ENCODE data around the gene STX10. TPM values are rescaled to one million over a fixed set of nuclear protein-coding genes. Genes with fewer than 3 reads are reported as not detected.

Gene STX10
- total and polyA plus RNA-seq, 10 donors, result 43.8 to 98.0 (median 67.6) TPM

DNA sequence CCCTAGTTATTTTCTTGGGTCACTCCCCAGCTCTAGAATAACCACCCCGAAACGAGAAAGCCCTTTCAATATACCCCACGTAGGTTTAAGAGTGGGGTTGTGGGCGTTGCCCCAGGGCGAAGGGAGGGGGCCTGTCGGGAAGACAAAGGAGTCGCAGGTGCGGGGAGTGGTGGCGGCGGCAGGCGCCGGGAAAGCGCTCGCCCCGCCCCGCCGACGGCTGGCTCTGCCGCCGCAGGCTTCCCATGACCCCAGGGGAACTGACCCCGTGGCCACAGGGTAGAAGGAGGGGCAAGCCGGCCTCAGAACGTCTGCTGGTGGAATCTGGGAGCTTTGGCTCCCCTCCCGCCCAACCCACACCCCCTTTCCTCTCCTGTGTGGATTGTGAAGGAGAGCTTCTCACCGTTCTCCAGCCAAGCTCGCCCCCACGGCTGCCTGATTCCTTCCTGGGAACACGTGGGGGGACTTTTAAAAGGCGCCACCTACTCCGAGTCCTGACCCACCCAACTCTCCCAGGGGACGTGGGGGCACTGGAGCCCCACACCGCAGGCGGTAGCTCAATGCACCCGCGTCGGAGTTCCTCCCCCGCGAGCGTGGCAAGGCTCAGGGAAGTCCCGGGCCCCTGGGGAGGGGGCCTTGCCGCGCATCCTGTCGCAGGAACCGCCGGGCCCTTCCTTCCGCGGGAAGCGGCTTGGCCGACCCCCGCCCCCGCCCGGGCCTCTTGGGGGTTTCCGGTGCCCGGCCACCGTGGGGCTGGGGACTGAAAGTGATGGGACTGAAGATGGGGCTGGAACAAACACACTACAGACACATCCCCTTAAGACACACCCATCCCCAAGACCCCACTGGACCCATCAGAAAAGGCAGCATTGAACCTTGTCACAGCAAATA, 5.5 kb upstream of the STX10 start:
- 0 to 2% (median 1%) methylated on average over 25 to 55 of the region's 55 CpGs for whole genome bisulfite sequencing, 5 donors

GRCh38 chr19:13154911-13155471, 4.8 kb upstream of the STX10 start:
- Histone ChIP-seq H3K4me1 (peaks cover 21 to 68% (median 45%) of the 10 kb centered on the region in 6 donors), H3K27me3 (replicated peaks in 1 of 7) (no peaks in the 10 kb centered on the region), H3K4me3 (peak overlapping the region; percentile 86 to 99 (median 97)), H3K36me3 (no peaks in the 10 kb centered on the region), H3K9me3 (no peaks in the 10 kb centered on the region), H3K27ac (peak overlapping the region; percentile 94 to 100 (median 98))
- intact Hi-C loops (cut with DNase I; ENCODE audit: low total_unique reads), result loop anchor here (5.0 kb wide), 1 partner anchor 53 kb away; the partner anchor contains the start of gene LYL1
- TF ChIP-seq CTCF (IDR thresholded peaks at IDR 0.05 in 8 of 11, conservative IDR thresholded peaks at IDR 0.05 in 3 of 11), result peak in 5 of 11 experiments; percentile 0 to 39 (median 15)
- TF ChIP-seq POLR2A (IDR thresholded peaks at IDR 0.05), result no peak
- TF ChIP-seq POLR2AphosphoS5 (IDR thresholded peaks at IDR 0.05), result peak in 1 of 3 donors; percentile 38
- WGBS, 5 donors, result 1 to 2% (median 2%) methylated on average over 18 to 24 of the region's 24 CpGs
- DNase-seq, result peak; percentile 91

More for the DNA sequence above, 5.5 kb upstream of the STX10 start:
- Histone ChIP-seq H3K9me3 (no peaks in the 10 kb centered on the region), H3K36me3 (no peaks in the 10 kb centered on the region), H3K4me3 (peak overlapping the region; percentile 86 to 99 (median 97)), H3K4me1 (peaks cover 21 to 75% (median 50%) of the 10 kb centered on the region in 6 donors), H3K27ac (peak overlapping the region; percentile 94 to 100 (median 98)), H3K27me3 (replicated peaks in 1 of 7) (no peaks in the 10 kb centered on the region)
- TF ChIP-seq POLR2A (IDR thresholded peaks at IDR 0.05), result no peak
- TF ChIP-seq POLR2AphosphoS5 (IDR thresholded peaks at IDR 0.05), result peak; percentile 81 to 94 (median 87)
- TF ChIP-seq CTCF (IDR thresholded peaks at IDR 0.05 in 8 of 11, conservative IDR thresholded peaks at IDR 0.05 in 3 of 11), result peak in 1 of 11 experiments; percentile 8
- intact Hi-C loops (cut with DNase I; ENCODE audit: low total_unique reads), result no loop called here
- peak; percentile 98 for DNase-seq

- H3K9me3 ChIP-seq, result no peaks in the 10 kb centered on the region
- peak overlapping the region; percentile 94 to 100 (median 98) for H3K27ac ChIP-seq
- DNase-seq, result peak; percentile 97
- no peaks in the 10 kb centered on the region for H3K27me3 ChIP-seq (replicated peaks in 1 of 7)
- 0 to 1% (median 1%) methylated on average over 20 to 21 of the region's 21 CpGs for WGBS, 5 donors
- H3K4me1 ChIP-seq, result peaks cover 23 to 67% (median 49%) of the 10 kb centered on the region in 6 donors
- peak overlapping the region; percentile 86 to 99 (median 97) for H3K4me3 ChIP-seq
- H3K36me3 ChIP-seq, result no peaks in the 10 kb centered on the region
- peak; percentile 91 to 97 (median 97) for TF ChIP-seq POLR2AphosphoS5 (IDR thresholded peaks at IDR 0.05)
- no peak for TF ChIP-seq CTCF (IDR thresholded peaks at IDR 0.05 in 8 of 11, conservative IDR thresholded peaks at IDR 0.05 in 3 of 11)
- peak in 2 of 3 donors; percentile 6 to 59 for TF ChIP-seq POLR2A (IDR thresholded peaks at IDR 0.05)
- intact Hi-C loops (cut with DNase I; ENCODE audit: low total_unique reads), result loop anchor here (5.0 kb wide), 1 partner anchor 52 kb away; the partner anchor contains the start of gene LYL1
Observed at GRCh38 chr19:13154241-13154778, 4.1 kb upstream of the STX10 start.
